ENCODE data around the gene GTPBP6.

DNA sequence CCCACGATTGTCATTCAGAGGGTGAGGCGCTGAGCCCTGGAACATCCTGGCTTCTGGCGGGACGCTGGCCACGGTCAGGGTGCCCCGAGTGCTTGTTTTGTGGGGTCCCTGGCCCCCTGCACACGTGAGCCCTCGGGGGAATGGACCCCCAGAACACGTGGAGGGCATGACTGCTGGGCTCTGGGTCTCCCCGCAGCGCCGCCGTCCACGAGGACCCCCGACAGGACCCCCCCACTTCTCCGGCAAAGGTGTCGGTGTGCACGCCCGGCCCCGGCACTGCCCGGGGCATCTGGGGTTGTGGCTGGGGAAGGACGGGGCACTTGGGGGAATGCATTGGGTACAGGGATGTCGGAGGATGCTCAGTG is 13.9 kb upstream of the GTPBP6 start:
- TF ChIP-seq POLR2AphosphoS5 (IDR thresholded peaks at IDR 0.05; ENCODE audit: low read depth, low read length) = no peak
- no peak for TF ChIP-seq POLR2A (IDR thresholded peaks at IDR 0.05; ENCODE audit: low read depth, low read length)
- no peak for TF ChIP-seq TAF1 (IDR thresholded peaks at IDR 0.05; ENCODE audit: borderline replicate concordance, low read depth, low read length)
